IPS DF 6.9 (cell line): ENCODE data around the gene APOBEC3G.
"Not testable (repeated sequence)": the region's sequence is repeated elsewhere in the genome, so short reads cannot be mapped to it uniquely, and the experiment has no call there.

Experiments used
- DNase-seq: peaks from one replicate; pipeline ENCODE4 v3.0.0-alpha.2; 2013; ENCODE audit warnings: low read depth, low spot score
- H3K27ac ChIP-seq: one replicate; pipeline ENCODE4 v1.5.1; 2013; ENCODE audit warnings: low read length, control low read depth
- H3K27me3 ChIP-seq: 2 replicates; pipeline ENCODE4 v1.6.1; 2013; ENCODE audit warnings: mild to moderate bottlenecking, low read length; ENCODE audit not compliant: control insufficient read depth, insufficient read depth
- H3K36me3 ChIP-seq: 2 replicates; pipeline ENCODE4 v1.6.1; 2013; ENCODE audit warnings: low read length; ENCODE audit not compliant: control insufficient read depth, insufficient read depth
- H3K4me1 ChIP-seq: 2 replicates; pipeline ENCODE4 v1.6.1; 2013; ENCODE audit warnings: low read length; ENCODE audit not compliant: control insufficient read depth, insufficient read depth
- H3K4me3 ChIP-seq: 2 replicates; pipeline ENCODE4 v1.5.1; 2013; ENCODE audit warnings: mild to moderate bottlenecking, low read length
- H3K9me3 ChIP-seq: 2 replicates; pipeline ENCODE4 v1.6.1; 2013; ENCODE audit warnings: low read length, inconsistent platforms; ENCODE audit not compliant: control insufficient read depth, insufficient read depth
- WGBS: extraction: QIAGEN DNeasy Blood & Tissue Kit; methylation state at CpG from one replicate; pipeline ENCODE4 v1.1.7; 2013; ENCODE audit warnings: mixed read lengths, missing lambda C conversion rate; ENCODE audit not compliant: insufficient read length, insufficient coverage; 5-methylcytosine and 5-hydroxymethylcytosine counted together

The APOBEC3G gene

DNA sequence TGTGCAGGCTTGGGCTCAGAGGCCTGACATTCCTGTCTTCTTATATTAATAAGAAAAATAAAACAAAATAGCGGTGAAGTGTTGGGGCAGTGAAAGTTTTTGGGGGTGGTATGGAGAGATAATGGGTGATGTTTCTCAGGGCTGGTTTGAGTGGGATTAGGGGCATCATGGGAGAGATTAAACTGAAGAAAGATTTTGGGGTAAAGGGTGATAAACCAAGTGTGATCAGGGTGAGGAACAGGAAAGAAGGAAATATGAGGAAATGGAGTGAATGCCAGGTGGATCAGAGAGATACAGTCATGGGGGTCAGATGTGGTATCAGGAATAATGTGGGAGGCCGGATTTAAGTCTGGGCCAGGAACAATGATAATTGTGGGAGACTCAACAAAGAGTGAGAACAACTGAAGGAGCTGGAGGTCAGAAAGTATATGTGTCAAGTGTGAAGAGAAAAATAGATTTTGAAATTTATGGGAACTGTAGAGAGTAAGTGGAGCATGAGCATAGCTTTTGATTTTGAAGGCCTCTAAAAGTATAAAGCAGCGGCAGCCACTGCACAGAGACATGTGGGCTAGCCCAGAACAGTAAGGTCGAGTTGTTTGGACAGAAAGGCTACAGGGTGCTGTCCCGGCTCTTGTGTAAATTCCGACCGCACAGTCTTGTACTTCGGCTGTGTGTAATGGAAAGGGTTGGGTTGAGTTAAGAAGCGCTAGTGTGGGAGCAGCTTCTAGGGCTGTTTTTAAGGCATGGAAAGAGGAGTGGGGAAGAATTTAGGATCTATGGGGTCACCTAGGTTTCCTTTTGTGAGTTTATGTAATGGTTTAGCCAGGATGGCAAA is 10.4 kb upstream of the APOBEC3G start:
- no CpG with 5 or more reads among the region's 9 CpGs for WGBS
- not testable (repeated sequence) for DNase-seq, H3K36me3 ChIP-seq, H3K27ac ChIP-seq, H3K9me3 ChIP-seq, H3K27me3 ChIP-seq, H3K4me1 ChIP-seq, H3K4me3 ChIP-seq

- DNase-seq = no peak
- Histone ChIP-seq H3K27me3 (no peaks in the 10 kb centered on the region), H3K4me1 (peaks cover 2% of the 10 kb centered on the region; the same call in 1 of the 2 replicates), H3K9me3 (no peaks in the 10 kb centered on the region), H3K27ac (no peak overlapping the region), H3K4me3 (no peak overlapping the region), H3K36me3 (no peaks in the 10 kb centered on the region)
- WGBS = no CpG with 5 or more reads among the region's 13 CpGs
Measured at GRCh38 chr22:39068033-39068785, 8.9 kb upstream of the APOBEC3G start.

GRCh38 chr22:39070186-39070585 is 6.9 kb upstream of the APOBEC3G start:
- H3K4me1 ChIP-seq = peaks cover 2% of the 10 kb centered on the region; the same call in 1 of the 2 replicates
- no peaks in the 10 kb centered on the region for H3K9me3 ChIP-seq
- DNase-seq = no peak
- no peak overlapping the region for H3K27ac ChIP-seq
- H3K4me3 ChIP-seq = no peak overlapping the region
- no CpG with 5 or more reads among the region's 7 CpGs for WGBS
- H3K27me3 ChIP-seq = no peaks in the 10 kb centered on the region
- no peaks in the 10 kb centered on the region for H3K36me3 ChIP-seq

DNA sequence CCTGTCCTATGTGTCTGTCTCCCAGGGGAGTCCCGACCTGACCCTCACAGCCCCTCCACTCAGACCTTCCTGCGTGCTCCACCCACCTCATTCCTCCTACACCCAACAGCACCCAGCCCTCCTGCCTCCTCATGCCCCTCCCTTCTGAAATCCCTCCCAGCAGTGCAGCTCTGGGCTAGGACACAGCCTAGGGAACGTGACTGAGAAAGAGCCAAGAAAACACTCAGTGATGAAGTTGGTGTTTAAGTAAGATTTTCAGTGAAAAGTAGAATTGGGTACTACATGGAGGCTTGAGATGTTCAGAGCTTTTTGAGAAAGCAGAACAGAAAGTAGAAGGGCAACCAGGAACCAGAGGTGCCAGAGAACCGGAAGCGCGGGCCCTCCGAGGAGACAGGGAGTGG is 4.5 kb upstream of the APOBEC3G start:
- not testable (repeated sequence) for H3K27ac ChIP-seq, H3K4me1 ChIP-seq, H3K36me3 ChIP-seq, DNase-seq, H3K27me3 ChIP-seq, H3K9me3 ChIP-seq, H3K4me3 ChIP-seq
- WGBS = no CpG with 5 or more reads among the region's 7 CpGs

GRCh38 chr22:39073981-39074380 is 3.1 kb upstream of the APOBEC3G start:
- no peak for DNase-seq
- Histone ChIP-seq H3K9me3 (no peaks in the 10 kb centered on the region), H3K4me3 (no peak overlapping the region), H3K4me1 (peaks cover 3% of the 10 kb centered on the region; the same call in 1 of the 2 replicates), H3K36me3 (no peaks in the 10 kb centered on the region), H3K27ac (no peak overlapping the region), H3K27me3 (no peaks in the 10 kb centered on the region)
- WGBS = no CpG with 5 or more reads among the region's 2 CpGs

DNA sequence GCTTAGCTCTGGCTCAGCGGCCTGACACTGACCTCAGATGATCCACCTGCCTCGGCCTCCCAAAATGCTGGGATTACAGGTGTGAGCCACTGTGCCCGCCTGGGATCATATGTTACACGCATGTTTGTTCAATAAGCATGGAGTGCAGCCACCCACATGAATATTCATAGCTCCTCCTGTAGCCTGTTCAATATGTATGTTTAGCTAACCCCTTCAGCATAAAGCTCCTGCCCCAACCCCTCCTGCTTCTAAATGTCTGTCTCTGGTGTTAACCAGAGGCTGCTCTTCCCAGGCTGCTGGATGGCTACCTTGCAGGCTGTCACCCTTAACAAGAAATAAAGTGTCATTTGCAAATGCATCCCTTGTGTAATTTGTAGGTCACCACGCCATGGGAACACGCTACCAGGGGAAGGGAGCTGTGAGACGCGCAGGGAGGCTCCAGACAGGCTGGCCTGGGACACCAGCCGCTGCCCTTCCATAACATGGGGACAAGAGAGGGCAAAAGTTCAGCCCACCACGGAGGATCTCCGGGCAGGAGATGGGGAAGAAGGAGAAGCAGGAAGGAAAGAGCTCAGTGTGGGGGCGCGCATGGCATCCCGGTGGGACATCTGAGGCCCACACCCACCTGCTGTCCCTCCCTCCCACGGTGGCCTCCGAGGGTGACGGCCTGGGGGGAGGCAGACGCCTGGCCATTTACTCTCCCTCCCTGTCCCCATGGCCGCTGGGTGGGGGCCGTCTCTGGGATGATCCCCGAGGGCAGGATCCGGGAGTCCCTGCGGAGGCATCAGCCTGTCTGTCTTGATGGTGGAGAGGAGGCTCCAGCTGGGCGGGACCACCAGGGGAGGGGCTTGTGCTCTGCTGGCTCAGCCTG is 685 bp upstream of the APOBEC3G start:
- H3K27me3 ChIP-seq, H3K9me3 ChIP-seq, H3K4me1 ChIP-seq, H3K36me3 ChIP-seq, H3K27ac ChIP-seq, H3K4me3 ChIP-seq, DNase-seq: not testable (repeated sequence)
- no CpG with 5 or more reads among the region's 24 CpGs for WGBS

DNA sequence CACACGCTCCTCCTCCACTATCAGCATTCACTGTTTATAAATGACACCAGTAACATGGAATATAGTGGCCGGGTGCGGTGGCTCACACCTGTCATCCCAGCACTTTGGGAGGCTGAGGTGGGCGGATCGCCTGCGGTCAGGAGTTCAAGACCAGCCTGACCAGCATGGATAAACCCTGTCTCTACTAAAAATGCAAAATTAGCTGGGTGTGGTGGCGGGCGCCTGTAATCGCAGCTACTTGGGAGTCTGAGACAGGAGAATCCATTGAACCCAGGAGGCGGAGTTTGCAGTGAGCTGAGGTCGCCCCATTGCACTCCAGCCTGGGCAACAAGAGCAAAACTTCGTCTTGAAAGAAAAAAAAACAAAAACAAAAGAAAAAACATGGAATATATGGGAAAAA is 837 bp downstream of the APOBEC3G start:
- H3K4me3 ChIP-seq = not testable (repeated sequence)

DNA sequence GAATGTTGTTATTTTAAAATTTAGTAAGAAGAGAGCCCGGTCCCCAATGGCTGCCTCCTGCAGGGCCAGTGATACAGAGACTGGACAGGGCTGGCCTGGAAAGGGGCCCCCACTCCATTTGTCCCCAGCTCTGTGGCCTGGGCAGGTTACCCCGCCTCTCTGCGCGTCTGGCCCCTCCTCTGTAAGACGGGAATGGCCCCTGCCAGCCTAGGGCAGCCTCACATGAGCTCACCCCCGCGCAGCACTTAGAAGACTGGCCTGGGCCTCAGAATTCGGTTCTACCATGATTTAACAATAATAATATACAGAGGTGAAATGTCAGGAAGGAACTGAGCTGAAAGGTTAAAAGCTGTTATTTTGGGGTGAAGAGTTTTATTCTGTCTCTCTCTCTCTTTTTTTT is 1.3 kb downstream of the APOBEC3G start:
- DNase-seq = no peak
- Histone ChIP-seq H3K27me3 (no peaks in the 10 kb centered on the region), H3K9me3 (no peaks in the 10 kb centered on the region), H3K36me3 (no peaks in the 10 kb centered on the region), H3K4me1 (0 out of 2 replicates have a peak, but pooled peaks cover 1% of the 10 kb centered on the region), H3K27ac (no peak overlapping the region), H3K4me3 (no peak overlapping the region)
- WGBS = no CpG with 5 or more reads among the region's 8 CpGs

More for the DNA sequence above, 837 bp downstream of the APOBEC3G start:
- not testable (repeated sequence) for DNase-seq, H3K36me3 ChIP-seq, H3K4me1 ChIP-seq, H3K27me3 ChIP-seq, H3K27ac ChIP-seq, H3K9me3 ChIP-seq
- no CpG with 5 or more reads among the region's 12 CpGs for WGBS

DNA sequence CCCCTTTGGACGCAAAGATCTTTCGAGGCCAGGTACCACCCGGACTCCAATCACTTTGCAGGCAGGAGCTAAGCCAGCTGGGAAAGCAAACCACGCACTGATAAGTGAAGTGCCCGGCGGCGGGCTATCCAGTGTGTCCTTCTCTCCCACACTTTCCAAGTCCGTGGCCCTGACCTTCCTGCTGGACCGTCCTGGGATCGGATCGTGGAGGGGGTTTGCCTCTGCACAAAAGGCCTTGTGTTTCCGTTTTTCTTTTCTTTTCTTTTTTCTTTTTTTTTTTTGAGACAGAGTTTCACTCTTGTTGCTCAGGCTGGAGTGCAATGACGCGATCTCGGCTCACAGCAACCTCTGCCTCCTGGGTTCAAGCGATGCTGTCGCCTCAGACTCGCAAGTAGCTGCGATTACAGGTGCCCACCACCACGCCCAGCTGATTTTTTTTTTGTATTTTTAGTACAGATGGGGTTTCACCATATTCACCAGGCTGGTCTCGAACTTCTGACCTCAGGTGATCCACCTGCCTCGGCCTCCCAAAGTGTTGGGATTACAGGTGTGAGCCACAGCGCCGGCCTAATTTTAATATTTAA is 2.1 kb downstream of the APOBEC3G start:
- not testable (repeated sequence) for DNase-seq, H3K4me3 ChIP-seq, H3K27me3 ChIP-seq, H3K9me3 ChIP-seq, H3K27ac ChIP-seq, H3K36me3 ChIP-seq, H3K4me1 ChIP-seq
- WGBS = no CpG with 5 or more reads among the region's 24 CpGs
